HepG2 (cell line): Measurements from ENCODE around the gene SVBP. TPM values are rescaled to one million over a fixed set of nuclear protein-coding genes. Genes with fewer than 3 reads are reported as not detected.

ENCODE experiments used
- ATAC-seq: fragments of 200-7000 bp; cut with Tn5 transposase; 3 replicates; pipeline ENCODE4 v1.9.1; 2020; ENCODE audit warnings: mild to moderate bottlenecking, moderate library complexity
- BruUV-seq: library from RNA; stranded (reverse); fragments of 400-500 nt; replicated peaks from 2 replicates; lab custom pipeline; 2021; lab: Mats Ljungman, UMichigan
- CTCF ChIA-PET: fragments of 300-600 bp; formaldehyde crosslinking; extraction: SDS; loops from one replicate; lab custom pipeline; 2021; ENCODE audit warnings: low total read pairs, inconsistent platforms, low intra/inter-chr PET ratio; lab: Yijun Ruan, JAX
- POLR2A ChIA-PET: fragments of 350-600 bp; sonication (Branson Sonifier 250); formaldehyde crosslinking; loops from one replicate; lab custom pipeline; 2020; ENCODE audit warnings: antibody characterized with exemption, inconsistent platforms; lab: Yijun Ruan, JAX
- DNase-seq: peaks from one replicate; pipeline ENCODE4 v3.0.0-alpha.2; 2015; ENCODE audit warnings: low spot score
- FAIRE-seq: peaks from 3 replicates; lab custom pipeline; 2011; peaks lifted over from hg19 to GRCh38; lab: Jason Lieb, UNC
- H2AFZ ChIP-seq: one replicate; pipeline ENCODE4 v1.6.1; 2011; ENCODE audit warnings: low read length, inconsistent platforms
- H3K27ac ChIP-seq: fragments of 300-600 bp; 3 replicates; pipeline ENCODE4 v1.8.0; 2011; ENCODE audit warnings: mixed run types, mild to moderate bottlenecking, mixed read lengths, low read length, inconsistent platforms; ENCODE audit not compliant: insufficient read depth; ENCODE audit errors: extremely low read length
- H3K27me3 ChIP-seq, 2 experiments: fragments of 200-600 bp in 1 of 2; 2 replicates in 1 of 2; 3 replicates in 1 of 2; pipeline versions ENCODE4 v1.6.0 to v1.8.0; 2011; ENCODE audit warnings: low read length in 2 of 2, mild to moderate bottlenecking in 2 of 2, moderate library complexity in 2 of 2, inconsistent platforms in 1 of 2; ENCODE audit not compliant: insufficient read depth in 2 of 2, control insufficient read depth in 1 of 2
- H3K36me3 ChIP-seq, 2 experiments: fragments of 200-600 bp in 1 of 2; replicated peaks in 1 of 2; 2 replicates in 1 of 2; 3 replicates in 1 of 2; pipeline versions ENCODE4 v1.5.1 to v1.8.0; 2011; ENCODE audit warnings: low read length in 2 of 2, inconsistent platforms in 1 of 2; ENCODE audit not compliant: insufficient read depth in 2 of 2, control insufficient read depth in 1 of 2
- H3K4me1 ChIP-seq: 2 replicates; pipeline ENCODE4 v1.5.1; 2012; ENCODE audit warnings: low read length, inconsistent platforms; ENCODE audit not compliant: insufficient read depth
- H3K4me2 ChIP-seq: 2 replicates; pipeline ENCODE4 v1.6.0; 2011; ENCODE audit warnings: low read depth, low read length, inconsistent platforms
- H3K4me3 ChIP-seq, 3 experiments: fragments of 200-600 bp in 1 of 3; sonication (generic), shearing (Covaris generic) in 1 of 3; replicated peaks in 1 of 3; 2 replicates each; pipeline ENCODE4 v1.5.1; 2011 to 2016; ENCODE audit warnings: low read length in 3 of 3, inconsistent platforms in 2 of 3, low read depth in 2 of 3, mild to moderate bottlenecking in 2 of 3, control low read depth in 1 of 3, mixed read lengths in 1 of 3; ENCODE audit not compliant: insufficient read depth in 1 of 3
- H3K79me2 ChIP-seq: one replicate; pipeline ENCODE4 v1.6.1; 2011; ENCODE audit warnings: low read length, inconsistent platforms; ENCODE audit not compliant: insufficient read depth
- H3K9ac ChIP-seq: 2 replicates; pipeline ENCODE4 v1.6.0; 2011; ENCODE audit warnings: mild to moderate bottlenecking, low read depth, low read length, inconsistent platforms; ENCODE audit not compliant: insufficient read depth
- H3K9me3 ChIP-seq: 2 replicates; pipeline ENCODE4 v1.5.1; 2012; ENCODE audit warnings: mild to moderate bottlenecking, low read length
- H4K20me1 ChIP-seq: 2 replicates; pipeline ENCODE4 v1.6.0; 2011; ENCODE audit warnings: inconsistent platforms, mild to moderate bottlenecking, low read length, moderate library complexity; ENCODE audit not compliant: insufficient read depth
- HMGA1 ChIP-seq: sonication (generic); formaldehyde crosslinking; conservative IDR thresholded peaks from 2 replicates; pipeline ENCODE4 v1.4.0; 2020; ENCODE audit warnings: missing genetic modification reagents
- MAFK ChIP-seq, 2 experiments: IDR thresholded peaks in 1 of 2; conservative IDR thresholded peaks in 1 of 2; 2 replicates each; pipeline ENCODE4 v1.6.1; 2011; ENCODE audit warnings: improper control_type of control experiment in 2 of 2, low read length in 2 of 2
- MYNN ChIP-seq: sonication (generic); formaldehyde crosslinking; IDR thresholded peaks from 2 replicates; pipeline ENCODE4 v1.4.0; 2020; ENCODE audit warnings: mild to moderate bottlenecking, low read depth, missing genetic modification reagents
- NFKB2 ChIP-seq: sonication (generic); formaldehyde crosslinking; IDR thresholded peaks from 2 replicates; pipeline ENCODE4 v1.4.0; 2020; ENCODE audit warnings: missing genetic modification reagents, borderline replicate concordance
- NR3C1 ChIP-seq: sonication (generic); formaldehyde crosslinking; IDR thresholded peaks from 2 replicates; pipeline ENCODE4 v1.4.0; 2020; ENCODE audit warnings: missing genetic modification reagents
- ZNF101 ChIP-seq: sonication (generic); formaldehyde crosslinking; IDR thresholded peaks from 2 replicates; pipeline ENCODE4 v1.4.0; 2020; ENCODE audit warnings: mild to moderate bottlenecking, low read depth, missing genetic modification reagents, borderline replicate concordance
- ZNF292 ChIP-seq: sonication (generic); formaldehyde crosslinking; IDR thresholded peaks from 2 replicates; pipeline ENCODE4 v1.8.1; 2022; ENCODE audit warnings: mild to moderate bottlenecking, low read depth, missing genetic modification reagents, borderline replicate concordance
- ZNF782 ChIP-seq: sonication (generic); formaldehyde crosslinking; IDR thresholded peaks from 2 replicates; pipeline ENCODE4 v1.4.0; 2020; ENCODE audit warnings: missing genetic modification reagents, mild to moderate bottlenecking, borderline replicate concordance
- WGBS: methylation state at CpG from one replicate; pipeline ENCODE4 v1.1.6; 2017; ENCODE audit warnings: low lambda C conversion rate; 5-methylcytosine and 5-hydroxymethylcytosine counted together
- in situ Hi-C: cut with HindIII; loops from 2 replicates; pipeline ENCODE4 v1.10.0; 2017; ENCODE audit warnings: low pct_unique_long_range_greater_than_20kb; ENCODE audit not compliant: extremely low pct_ligation_motif_present
- intact Hi-C: fragments of 100-400 bp; cut with micrococcal nuclease; formaldehyde crosslinking; loops from one replicate; pipeline ENCODE4 v1.10.0; 2022; ENCODE audit not compliant: unreplicated experiment
- polyA plus RNA-seq, 8 experiments: library from polyadenylated mRNA; depleted of rRNA in 3 of 8; stranded (reverse) in 7 of 8; unstranded in 1 of 8; fragments of >200 nt; fragmentation: Illumina TruSeq in 4 of 8; extraction: Trizol in 4 of 8; gene quantifications; 2 replicates each; pipeline versions ENCODE4 v1.2.1 to v1.2.3, GENCODE V29; 2011 to 2016; ENCODE audit warnings: low read depth in 4 of 8, missing spikeins in 1 of 8, mixed read lengths in 1 of 8; ENCODE audit not compliant: insufficient read depth in 1 of 8
- total RNA-seq, 5 experiments: library from RNA; depleted of rRNA; stranded (reverse); fragments of >200 nt; fragmentation: Illumina TruSeq; extraction: Trizol; gene quantifications; 2 replicates each; pipeline ENCODE4 v1.2.3, GENCODE V29; 2016; ENCODE audit warnings: low read depth in 1 of 5
- TF ChIP-seq, protein P1 (sequence below), 2 experiments: sonication (generic) in 1 of 2; formaldehyde crosslinking in 1 of 2; IDR thresholded peaks; 2 replicates each; pipeline versions ENCODE4 v1.4.0 to v1.6.1; 2018 to 2020; ENCODE audit warnings: missing genetic modification reagents in 2 of 2, borderline replicate concordance in 1 of 2, low read depth in 1 of 2, mild to moderate bottlenecking in 1 of 2, missing biosample characterization in 1 of 2
- TF ChIP-seq, protein P2 (sequence below): sonication (generic); formaldehyde crosslinking; IDR thresholded peaks from 2 replicates; pipeline ENCODE4 v1.8.1; 2023; ENCODE audit warnings: mild to moderate bottlenecking, missing genetic modification reagents
- TF ChIP-seq, protein P3 (sequence below): sonication (generic); formaldehyde crosslinking; IDR thresholded peaks from 2 replicates; pipeline ENCODE4 v1.5.0; 2020; ENCODE audit warnings: missing genetic modification reagents, mild to moderate bottlenecking, borderline replicate concordance

The SVBP gene
- total and polyA plus RNA-seq, 2 of the 13 experiments (the other 11 are each of a cell fraction or from before 2014, with no cell fraction given), result 28.8 to 48.2 TPM

DNA sequence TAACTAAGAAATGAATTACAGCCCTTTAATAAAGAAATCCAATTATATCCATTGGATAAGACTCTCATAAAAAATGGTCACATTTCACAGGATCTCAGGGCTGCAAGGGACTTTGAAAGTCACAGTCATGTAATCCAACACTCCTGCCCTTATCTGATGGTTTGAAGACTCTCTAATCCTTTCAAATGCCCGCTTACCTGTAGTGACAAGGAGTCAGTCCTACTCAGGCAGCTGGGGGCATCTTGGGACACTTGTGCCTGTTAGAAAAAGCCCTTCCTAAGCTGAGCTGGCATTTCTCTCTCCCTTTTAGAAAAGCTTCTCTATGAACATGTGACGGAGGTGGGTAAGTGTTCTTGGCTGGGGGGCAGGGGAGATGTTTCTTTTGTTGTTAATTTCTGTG is 18.2 kb upstream of the SVBP start:
- Histone ChIP-seq H2AFZ (no peak overlapping the region), H3K4me1 (no peaks in the 10 kb centered on the region), H3K9ac (no peak overlapping the region), H4K20me1 (no peaks in the 10 kb centered on the region), H3K9me3 (no peaks in the 10 kb centered on the region), H3K4me3 (no peak overlapping the region), H3K4me2 (no peak overlapping the region)
- intact Hi-C loops, result no loop called here
- ChIA-PET CTCF (no interaction called here), POLR2A (interaction anchor here (1.2 kb wide), 1 partner anchor 11 kb away, joined by 4 read pairs; the partner anchor contains the start of gene ZNF691)
- ATAC-seq, result no peak
- FAIRE-seq, result no peak
- TF ChIP-seq, protein P1, sequence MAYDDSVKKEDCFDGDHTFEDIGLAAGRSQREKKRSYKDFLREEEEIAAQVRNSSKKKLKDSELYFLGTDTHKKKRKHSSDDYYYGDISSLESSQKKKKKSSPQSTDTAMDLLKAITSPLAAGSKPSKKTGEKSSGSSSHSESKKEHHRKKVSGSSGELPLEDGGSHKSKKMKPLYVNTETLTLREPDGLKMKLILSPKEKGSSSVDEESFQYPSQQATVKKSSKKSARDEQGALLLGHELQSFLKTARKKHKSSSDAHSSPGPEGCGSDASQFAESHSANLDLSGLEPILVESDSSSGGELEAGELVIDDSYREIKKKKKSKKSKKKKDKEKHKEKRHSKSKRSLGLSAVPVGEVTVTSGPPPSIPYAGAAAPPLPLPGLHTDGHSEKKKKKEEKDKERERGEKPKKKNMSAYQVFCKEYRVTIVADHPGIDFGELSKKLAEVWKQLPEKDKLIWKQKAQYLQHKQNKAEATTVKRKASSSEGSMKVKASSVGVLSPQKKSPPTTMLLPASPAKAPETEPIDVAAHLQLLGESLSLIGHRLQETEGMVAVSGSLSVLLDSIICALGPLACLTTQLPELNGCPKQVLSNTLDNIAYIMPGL (CRISPR knock-in tag; IDR thresholded peaks at IDR 0.05; ENCODE audit: borderline replicate concordance in 1 of 2, low read depth in 1 of 2), result no peak
- no peak for TF ChIP-seq MAFK (conservative IDR thresholded peaks at IDR 0.05 in 1 of 2, IDR thresholded peaks at IDR 0.05 in 1 of 2; ENCODE audit: low read length in 2 of 2)
- no peak for TF ChIP-seq ZNF292
- no peak for TF ChIP-seq NR3C1 (CRISPR knock-in tag)
- TF ChIP-seq HMGA1 (CRISPR knock-in tag), result no peak
- TF ChIP-seq, protein P2, sequence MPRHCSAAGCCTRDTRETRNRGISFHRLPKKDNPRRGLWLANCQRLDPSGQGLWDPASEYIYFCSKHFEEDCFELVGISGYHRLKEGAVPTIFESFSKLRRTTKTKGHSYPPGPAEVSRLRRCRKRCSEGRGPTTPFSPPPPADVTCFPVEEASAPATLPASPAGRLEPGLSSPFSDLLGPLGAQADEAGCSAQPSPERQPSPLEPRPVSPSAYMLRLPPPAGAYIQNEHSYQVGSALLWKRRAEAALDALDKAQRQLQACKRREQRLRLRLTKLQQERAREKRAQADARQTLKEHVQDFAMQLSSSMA (CRISPR knock-in tag), result no peak
- no peak for TF ChIP-seq NFKB2 (CRISPR knock-in tag)
- TF ChIP-seq, protein P3, sequence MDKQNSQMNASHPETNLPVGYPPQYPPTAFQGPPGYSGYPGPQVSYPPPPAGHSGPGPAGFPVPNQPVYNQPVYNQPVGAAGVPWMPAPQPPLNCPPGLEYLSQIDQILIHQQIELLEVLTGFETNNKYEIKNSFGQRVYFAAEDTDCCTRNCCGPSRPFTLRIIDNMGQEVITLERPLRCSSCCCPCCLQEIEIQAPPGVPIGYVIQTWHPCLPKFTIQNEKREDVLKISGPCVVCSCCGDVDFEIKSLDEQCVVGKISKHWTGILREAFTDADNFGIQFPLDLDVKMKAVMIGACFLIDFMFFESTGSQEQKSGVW (CRISPR knock-in tag), result no peak
- TF ChIP-seq ZNF101, result no peak
- no peak for TF ChIP-seq ZNF782 (CRISPR knock-in tag)
- TF ChIP-seq MYNN, result no peak
- TF ChIP-seq, all 625 proteins: peak for 0
- no peaks in the 10 kb centered on the region for H3K27me3 ChIP-seq
- H3K36me3 ChIP-seq, result no peaks in the 10 kb centered on the region
- H3K27ac ChIP-seq, result no peak overlapping the region
- no peaks in the 10 kb centered on the region for H3K79me2 ChIP-seq
- no TSS peak for BruUV-seq
- in situ Hi-C loops, result no loop called here
- DNase-seq, result no peak
- WGBS, result 93% methylated on average over 2 of the region's 2 CpGs
